ENCODE data around the gene SEMA4D. TPM values are rescaled to one million over a fixed set of nuclear protein-coding genes. Genes with fewer than 3 reads are reported as not detected.

The SEMA4D gene
- total RNA-seq, 4 donors from 2014 or later, result 23.6 to 77.0 (median 41.3) TPM

DNA sequence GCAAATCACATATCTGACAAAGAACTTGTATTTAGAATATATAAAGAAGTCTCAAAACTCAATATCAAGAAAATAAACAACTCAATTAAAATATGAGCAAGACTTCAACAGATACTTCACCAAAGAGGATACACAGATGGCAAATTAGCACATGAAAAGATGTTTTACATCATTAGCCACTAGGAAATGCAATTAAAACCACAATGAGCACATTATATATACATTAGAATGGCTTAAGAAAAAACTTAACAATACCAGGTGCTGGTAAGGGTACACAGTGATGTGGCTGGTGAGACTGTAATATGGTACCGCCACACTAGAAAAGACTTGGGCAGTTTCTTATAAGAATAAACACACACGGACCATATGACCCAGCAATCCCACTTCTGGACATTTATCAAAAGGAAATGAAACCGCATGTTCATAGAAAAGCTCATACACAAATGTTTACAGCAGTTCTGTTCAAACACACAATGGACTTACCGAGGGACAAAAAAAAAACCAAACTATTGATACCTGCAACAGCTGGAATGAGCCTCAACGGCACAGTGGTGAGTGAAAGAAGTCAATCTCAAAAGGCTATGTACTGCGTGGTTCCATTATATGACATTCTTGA, 27.6 kb downstream of the SEMA4D start:
- ATAC-seq (no peak), DNase-seq (no peak)
- TF ChIP-seq POLR2A (IDR thresholded peaks at IDR 0.05), result no peak
- TF ChIP-seq, protein P1, sequence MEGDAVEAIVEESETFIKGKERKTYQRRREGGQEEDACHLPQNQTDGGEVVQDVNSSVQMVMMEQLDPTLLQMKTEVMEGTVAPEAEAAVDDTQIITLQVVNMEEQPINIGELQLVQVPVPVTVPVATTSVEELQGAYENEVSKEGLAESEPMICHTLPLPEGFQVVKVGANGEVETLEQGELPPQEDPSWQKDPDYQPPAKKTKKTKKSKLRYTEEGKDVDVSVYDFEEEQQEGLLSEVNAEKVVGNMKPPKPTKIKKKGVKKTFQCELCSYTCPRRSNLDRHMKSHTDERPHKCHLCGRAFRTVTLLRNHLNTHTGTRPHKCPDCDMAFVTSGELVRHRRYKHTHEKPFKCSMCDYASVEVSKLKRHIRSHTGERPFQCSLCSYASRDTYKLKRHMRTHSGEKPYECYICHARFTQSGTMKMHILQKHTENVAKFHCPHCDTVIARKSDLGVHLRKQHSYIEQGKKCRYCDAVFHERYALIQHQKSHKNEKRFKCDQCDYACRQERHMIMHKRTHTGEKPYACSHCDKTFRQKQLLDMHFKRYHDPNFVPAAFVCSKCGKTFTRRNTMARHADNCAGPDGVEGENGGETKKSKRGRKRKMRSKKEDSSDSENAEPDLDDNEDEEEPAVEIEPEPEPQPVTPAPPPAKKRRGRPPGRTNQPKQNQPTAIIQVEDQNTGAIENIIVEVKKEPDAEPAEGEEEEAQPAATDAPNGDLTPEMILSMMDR (IDR thresholded peaks at IDR 0.05 in 4 of 5, conservative IDR thresholded peaks at IDR 0.05 in 1 of 5), result no peak
- in situ Hi-C loops (cut with MboI; ENCODE audit: low sequenced_read_pairs in 4 of 4), result no loop called here
- H3K9me3 ChIP-seq, result no peaks in the 10 kb centered on the region
- no peak overlapping the region for H3K4me3 ChIP-seq
- H3K4me1 ChIP-seq, result peaks cover 32 to 33% of the 10 kb centered on the region in 2 donors
- no peaks in the 10 kb centered on the region for H3K27me3 ChIP-seq
- no peak overlapping the region for H3K27ac ChIP-seq
- H3K36me3 ChIP-seq, result no peaks in the 10 kb centered on the region
- intact Hi-C loops (cut with DNase I; ENCODE audit: low total_unique reads), result no loop called here

DNA sequence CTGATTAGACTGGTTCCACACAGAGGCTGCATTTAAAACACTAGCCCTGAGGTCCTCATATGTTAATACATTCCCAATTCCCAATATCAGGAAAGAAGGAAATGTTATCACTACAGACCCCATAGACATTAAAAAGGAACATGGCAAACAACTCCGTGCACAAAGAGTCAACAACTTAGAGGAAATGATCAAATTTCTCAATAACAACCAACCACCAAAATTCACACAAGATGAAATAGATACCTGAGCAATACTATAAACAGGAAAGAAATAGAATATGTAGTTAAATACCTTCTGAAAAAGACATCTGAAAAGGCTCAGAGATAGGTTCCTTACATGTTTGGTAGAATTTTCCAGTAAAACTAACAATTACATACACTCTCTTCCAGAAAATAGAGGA, 28.9 kb downstream of the SEMA4D start:
- H3K27ac ChIP-seq, result peak overlapping the region in 3 of 4 donors; percentile 24 to 74 (median 45)
- intact Hi-C loops (cut with DNase I; ENCODE audit: low total_unique reads), result no loop called here
- ATAC-seq, result no peak
- in situ Hi-C loops (cut with MboI; ENCODE audit: low sequenced_read_pairs in 4 of 4), result no loop called here
- H3K9me3 ChIP-seq, result no peaks in the 10 kb centered on the region
- TF ChIP-seq POLR2A (IDR thresholded peaks at IDR 0.05), result no peak
- TF ChIP-seq, protein P1 (IDR thresholded peaks at IDR 0.05 in 4 of 5, conservative IDR thresholded peaks at IDR 0.05 in 1 of 5), result no peak
- H3K27me3 ChIP-seq, result no peaks in the 10 kb centered on the region
- peaks cover 28 to 29% of the 10 kb centered on the region in 2 donors for H3K4me1 ChIP-seq
- DNase-seq, result no peak
- no peaks in the 10 kb centered on the region for H3K36me3 ChIP-seq
- H3K4me3 ChIP-seq, result no peak overlapping the region

DNA sequence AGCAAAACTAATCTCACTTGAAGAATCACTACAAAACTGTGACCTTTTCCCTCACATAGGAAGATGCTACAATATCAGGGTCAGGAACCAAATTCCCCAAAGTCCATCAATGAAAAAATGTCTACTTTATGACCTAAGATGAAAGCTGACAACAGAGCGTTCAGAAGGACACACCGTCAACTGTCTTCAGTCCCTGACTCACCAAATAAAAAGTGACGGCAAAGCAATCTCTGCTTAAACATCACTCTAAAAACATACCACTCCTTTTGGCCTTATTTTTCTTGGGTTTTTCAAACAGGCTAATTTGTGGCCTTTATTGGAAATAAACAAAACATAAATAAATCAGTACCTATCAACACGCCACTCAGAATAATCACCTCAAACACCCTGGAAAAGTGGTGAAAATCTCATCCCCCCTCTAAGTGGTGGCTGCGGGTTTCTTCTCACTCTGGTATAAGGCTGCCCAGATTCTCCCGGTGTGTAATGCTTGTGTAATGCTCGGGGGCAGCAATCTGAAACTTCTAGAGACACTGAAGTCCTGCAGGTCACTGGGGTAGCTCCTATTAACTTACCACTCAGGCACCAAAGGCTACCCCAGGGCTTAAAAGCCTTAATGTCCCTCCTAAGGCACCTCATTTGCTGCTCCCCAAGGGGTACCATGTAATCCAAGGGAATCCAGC, 29.5 kb downstream of the SEMA4D start:
- in situ Hi-C loops (cut with MboI; ENCODE audit: low sequenced_read_pairs in 4 of 4), result no loop called here
- Histone ChIP-seq H3K4me3 (no peak overlapping the region), H3K9me3 (no peaks in the 10 kb centered on the region), H3K4me1 (peaks cover 26 to 29% of the 10 kb centered on the region in 2 donors), H3K27me3 (no peaks in the 10 kb centered on the region), H3K27ac (peak overlapping the region in 3 of 4 donors; percentile 24 to 74 (median 45)), H3K36me3 (no peaks in the 10 kb centered on the region)
- intact Hi-C loops (cut with DNase I; ENCODE audit: low total_unique reads), result no loop called here
- TF ChIP-seq, protein P1 (IDR thresholded peaks at IDR 0.05 in 4 of 5, conservative IDR thresholded peaks at IDR 0.05 in 1 of 5), result no peak
- DNase-seq (peak in 1 of 2 donors; percentile 65), ATAC-seq (peak in 1 of 2 donors; percentile 92)

DNA sequence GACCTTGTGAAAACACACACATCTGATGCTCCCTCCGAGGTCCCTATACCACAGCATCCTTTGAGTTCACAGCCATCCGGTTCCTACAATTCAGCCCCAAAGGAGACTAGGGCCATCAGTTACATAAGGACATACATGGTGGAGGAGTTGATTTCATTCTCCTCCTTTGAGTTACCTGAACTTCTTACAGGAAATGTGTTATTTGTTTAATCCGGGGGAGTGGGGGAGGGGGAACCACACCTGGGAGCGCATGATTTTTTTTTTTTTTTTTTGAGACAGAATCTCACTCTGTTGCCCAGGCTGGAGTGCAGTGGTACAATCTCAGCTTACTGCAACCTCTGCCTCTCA, 30.7 kb downstream of the SEMA4D start:
- Histone ChIP-seq H3K27ac (peak overlapping the region in 2 of 4 donors; percentile 45 to 74), H3K4me3 (no peak overlapping the region), H3K27me3 (no peaks in the 10 kb centered on the region), H3K36me3 (no peaks in the 10 kb centered on the region), H3K9me3 (no peaks in the 10 kb centered on the region), H3K4me1 (peaks cover 26 to 32% of the 10 kb centered on the region in 2 donors)
- intact Hi-C loops (cut with DNase I; ENCODE audit: low total_unique reads), result no loop called here
- ATAC-seq, result no peak
- TF ChIP-seq, protein P1 (IDR thresholded peaks at IDR 0.05 in 4 of 5, conservative IDR thresholded peaks at IDR 0.05 in 1 of 5), result no peak
- no peak for TF ChIP-seq POLR2A (IDR thresholded peaks at IDR 0.05)
- no peak for DNase-seq
- in situ Hi-C loops (cut with MboI; ENCODE audit: low sequenced_read_pairs in 4 of 4), result no loop called here

Data from gastrocnemius medialis (tissue), 4 donors.